Gastrocnemius medialis (tissue), 4 donors: ENCODE results near the gene RPL29. TPM values are rescaled to one million over a fixed set of nuclear protein-coding genes. Genes with fewer than 3 reads are reported as not detected.
"Not testable (repeated sequence)": the region's sequence is repeated elsewhere in the genome, so short reads cannot be mapped to it uniquely, and the experiment has no call there.

ENCODE experiments used
- ATAC-seq, 2 donors: fragments of 150-250 bp; one replicate each; pipeline ENCODE4 v1.9.1; 2016
- DNase-seq, 2 donors: peaks; one replicate each; pipeline ENCODE4 v3.0.0-alpha.2; 2019
- H3K27ac ChIP-seq, 4 donors: fragments of 200-600 bp; sonication (generic); 1 replicate in 1 of 4; 2 replicates in 3 of 4; pipeline ENCODE4 v1.5.1; 2016 to 2018; ENCODE audit warnings: mild to moderate bottlenecking in 2 of 4, moderate library complexity in 1 of 4
- H3K27me3 ChIP-seq, 3 donors: fragments of 200-600 bp; sonication (generic) in 2 of 3; 1 replicate in 1 of 3; 2 replicates in 2 of 3; pipeline versions ENCODE4 v1.5.1 to v1.6.0; 2016 to 2019; ENCODE audit warnings: mild to moderate bottlenecking in 1 of 3, moderate library complexity in 1 of 3
- H3K36me3 ChIP-seq, 2 donors: fragments of 200-600 bp; sonication (generic) in 1 of 2; one replicate each; pipeline ENCODE4 v1.5.1; 2017 to 2018
- H3K4me1 ChIP-seq, 2 donors: fragments of 200-600 bp; sonication (generic) in 1 of 2; one replicate each; pipeline ENCODE4 v1.5.1; 2016 to 2017; ENCODE audit warnings: mild to moderate bottlenecking in 2 of 2
- H3K4me3 ChIP-seq, 4 donors: fragments of 200-600 bp; sonication (generic) in 3 of 4; 1 replicate in 1 of 4; 2 replicates in 3 of 4; pipeline ENCODE4 v1.5.1; 2016 to 2019; ENCODE audit warnings: mild to moderate bottlenecking in 2 of 4
- H3K9me3 ChIP-seq, 3 donors: fragments of 200-600 bp; sonication (generic) in 2 of 3; 1 replicate in 1 of 3; 2 replicates in 2 of 3; pipeline ENCODE4 v1.5.1; 2016 to 2019
- POLR2A ChIP-seq, 2 donors: fragments of 450-650 bp; IDR thresholded peaks; one replicate each; pipeline ENCODE4 v1.6.1; 2017; ENCODE audit warnings: antibody characterized with exemption in 2 of 2, mild to moderate bottlenecking in 2 of 2, moderate library complexity in 2 of 2
- in situ Hi-C, 4 donors: fragments of 200-750 bp; cut with MboI; loops; one replicate each; pipeline versions ENCODE4 v1.15.0 to v1.8.0; 2017; ENCODE audit warnings: low sequenced_read_pairs in 4 of 4
- intact Hi-C: fragments of 100-400 bp; cut with DNase I; formaldehyde crosslinking; loops from one replicate; pipeline ENCODE4 v1.15.1; 2023; ENCODE audit warnings: low total_unique reads
- total RNA-seq, 4 donors: library from RNA; depleted of rRNA; stranded (reverse); fragments of >200 nt; gene quantifications; one replicate each; pipeline versions ENCODE4 v1.1.0 to v1.2.3, GENCODE V29; 2016
- TF ChIP-seq, protein P1 (sequence below), 5 experiments: fragments of 450-650 bp in 3 of 5; fragments of 200-600 bp in 2 of 5; sonication (generic) in 2 of 5; IDR thresholded peaks in 4 of 5; conservative IDR thresholded peaks in 1 of 5; 1 replicate in 4 of 5; 2 replicates in 1 of 5; pipeline ENCODE4 v1.5.1; 2016 to 2019; ENCODE audit warnings: antibody characterized with exemption in 5 of 5, mild to moderate bottlenecking in 3 of 5, moderate library complexity in 3 of 5

RPL29 gene
- total RNA-seq, 4 donors from 2014 or later, result 1,885 to 2,483 (median 2,154) TPM

DNA sequence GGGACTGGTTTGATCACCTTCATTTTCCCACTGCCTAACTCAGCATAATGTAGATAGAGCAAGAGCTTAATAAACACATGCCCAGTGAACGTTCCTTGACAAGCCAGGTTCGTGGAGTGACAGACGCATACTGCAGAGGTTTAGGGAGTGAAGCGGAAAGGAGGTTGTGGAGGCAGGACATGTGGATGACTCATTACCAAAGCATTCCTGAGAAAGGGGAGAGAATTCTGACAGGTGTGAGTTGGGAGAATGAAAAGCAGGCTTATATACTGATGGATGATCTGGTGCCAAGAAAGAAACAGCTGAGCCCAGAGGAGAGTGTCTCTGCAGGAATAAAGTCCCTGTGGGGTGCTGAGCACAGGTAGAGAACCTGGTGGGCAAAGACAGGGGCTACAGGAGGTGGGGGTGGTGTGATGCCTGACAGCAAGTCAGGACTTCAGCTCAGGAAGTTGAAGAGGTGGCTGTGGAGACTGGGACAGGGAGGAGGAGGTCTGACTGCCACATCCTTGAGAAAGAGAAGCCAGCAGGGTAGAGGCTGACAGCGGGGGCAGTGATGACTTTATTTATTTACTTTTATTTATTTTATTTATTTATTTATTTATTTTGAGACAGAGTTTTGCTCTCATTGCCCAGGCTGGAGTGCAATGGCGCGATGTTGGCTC lies 2.4 kb upstream of the RPL29 start:
- TF ChIP-seq, protein P1, sequence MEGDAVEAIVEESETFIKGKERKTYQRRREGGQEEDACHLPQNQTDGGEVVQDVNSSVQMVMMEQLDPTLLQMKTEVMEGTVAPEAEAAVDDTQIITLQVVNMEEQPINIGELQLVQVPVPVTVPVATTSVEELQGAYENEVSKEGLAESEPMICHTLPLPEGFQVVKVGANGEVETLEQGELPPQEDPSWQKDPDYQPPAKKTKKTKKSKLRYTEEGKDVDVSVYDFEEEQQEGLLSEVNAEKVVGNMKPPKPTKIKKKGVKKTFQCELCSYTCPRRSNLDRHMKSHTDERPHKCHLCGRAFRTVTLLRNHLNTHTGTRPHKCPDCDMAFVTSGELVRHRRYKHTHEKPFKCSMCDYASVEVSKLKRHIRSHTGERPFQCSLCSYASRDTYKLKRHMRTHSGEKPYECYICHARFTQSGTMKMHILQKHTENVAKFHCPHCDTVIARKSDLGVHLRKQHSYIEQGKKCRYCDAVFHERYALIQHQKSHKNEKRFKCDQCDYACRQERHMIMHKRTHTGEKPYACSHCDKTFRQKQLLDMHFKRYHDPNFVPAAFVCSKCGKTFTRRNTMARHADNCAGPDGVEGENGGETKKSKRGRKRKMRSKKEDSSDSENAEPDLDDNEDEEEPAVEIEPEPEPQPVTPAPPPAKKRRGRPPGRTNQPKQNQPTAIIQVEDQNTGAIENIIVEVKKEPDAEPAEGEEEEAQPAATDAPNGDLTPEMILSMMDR (IDR thresholded peaks at IDR 0.05 in 4 of 5, conservative IDR thresholded peaks at IDR 0.05 in 1 of 5), result no peak
- TF ChIP-seq POLR2A (IDR thresholded peaks at IDR 0.05), result no peak
- peaks cover 0 to 18% of the 10 kb centered on the region in 2 donors for H3K36me3 ChIP-seq
- intact Hi-C loops, result loop anchor here (5.0 kb wide), 1 partner anchor 74 kb away; no protein-coding TSS in a partner anchor
- DNase-seq (no peak), ATAC-seq (no peak)
- no peak overlapping the region for H3K27ac ChIP-seq
- in situ Hi-C loops, result loop anchor here in 2 of 4 donors (10.0 kb wide), 1 partner anchor 53 kb away; the partner anchor contains the start of genes PARP3 (in 2 of the 2) and RRP9 (in 2 of the 2)
- H3K27me3 ChIP-seq, result no peaks in the 10 kb centered on the region
- H3K4me1 ChIP-seq, result peaks cover 20% of the 10 kb centered on the region in 2 donors
- H3K9me3 ChIP-seq, result no peaks in the 10 kb centered on the region
- no peak overlapping the region for H3K4me3 ChIP-seq

DNA sequence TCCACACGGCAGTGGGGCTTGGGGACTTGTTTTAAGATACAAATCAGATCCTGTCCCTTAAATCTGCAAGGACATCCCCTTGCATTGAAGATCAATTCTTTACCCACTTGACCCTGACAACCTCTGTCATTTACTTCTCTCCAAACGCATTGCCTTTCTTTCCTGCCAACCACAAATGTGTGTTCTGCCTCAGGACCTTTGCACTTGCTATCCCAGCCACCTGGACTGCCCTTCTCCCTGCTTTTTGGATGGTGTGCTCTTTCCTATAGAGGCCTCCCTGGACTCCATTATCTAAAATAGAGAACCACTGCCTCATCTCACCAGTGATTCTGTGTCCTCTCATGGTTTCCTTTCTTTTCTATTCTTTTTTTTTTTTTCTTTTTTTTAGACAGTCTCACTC lies 1.5 kb upstream of the RPL29 start:
- in situ Hi-C loops (loop anchor here in 2 of 4 donors (10.0 kb wide), 1 partner anchor 52 kb away; the partner anchor contains the start of genes PARP3 (in 2 of the 2) and RRP9 (in 2 of the 2)), intact Hi-C loops (loop anchor here (5.0 kb wide), 1 partner anchor 75 kb away; no protein-coding TSS in a partner anchor)
- Histone ChIP-seq H3K36me3 (peaks cover 0 to 24% of the 10 kb centered on the region in 2 donors), H3K4me1 (peaks cover 20 to 26% of the 10 kb centered on the region in 2 donors), H3K27ac (no peak overlapping the region), H3K27me3 (no peaks in the 10 kb centered on the region), H3K4me3 (no peak overlapping the region), H3K9me3 (no peaks in the 10 kb centered on the region)
- TF ChIP-seq, protein P1 (IDR thresholded peaks at IDR 0.05 in 4 of 5, conservative IDR thresholded peaks at IDR 0.05 in 1 of 5), result no peak
- no peak for TF ChIP-seq POLR2A (IDR thresholded peaks at IDR 0.05)
- ATAC-seq, result no peak
- no peak for DNase-seq

DNA sequence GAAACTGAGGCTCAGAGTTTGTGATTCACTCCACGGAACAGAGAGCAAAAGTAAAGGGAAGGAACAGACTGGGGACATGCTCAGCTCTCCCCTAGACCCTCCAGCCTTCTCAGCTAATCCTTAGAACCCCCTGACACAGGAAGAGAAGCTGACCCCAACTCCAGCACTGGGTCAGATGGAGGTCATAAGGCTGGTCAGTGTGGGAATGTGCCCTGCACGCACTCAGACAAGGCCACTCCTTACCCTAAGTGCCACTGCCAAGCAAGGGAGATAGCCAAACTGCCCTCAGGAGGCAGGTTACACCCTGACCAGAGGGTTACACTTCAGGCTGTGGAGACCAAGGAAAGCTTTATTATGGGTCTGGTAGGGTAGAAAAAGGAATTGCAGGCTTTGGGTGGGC lies 1.2 kb downstream of the RPL29 start:
- TF ChIP-seq, protein P1 (IDR thresholded peaks at IDR 0.05 in 4 of 5, conservative IDR thresholded peaks at IDR 0.05 in 1 of 5), result no peak
- TF ChIP-seq POLR2A (IDR thresholded peaks at IDR 0.05), result no peak
- no peaks in the 10 kb centered on the region for H3K9me3 ChIP-seq
- peaks cover 0 to 31% of the 10 kb centered on the region in 2 donors for H3K36me3 ChIP-seq
- in situ Hi-C loops, result loop anchor here in 2 of 4 donors (10.0 kb wide), 1 partner anchor 50 kb away; the partner anchor contains the start of genes PARP3 (in 2 of the 2) and RRP9 (in 2 of the 2)
- H3K27ac ChIP-seq, result peak overlapping the region; percentile 84 to 89 (median 88)
- ATAC-seq (no peak), DNase-seq (no peak)
- peaks cover 14 to 26% of the 10 kb centered on the region in 2 donors for H3K4me1 ChIP-seq
- peak overlapping the region; percentile 80 to 91 (median 87) for H3K4me3 ChIP-seq
- intact Hi-C loops, result no loop called here
- no peaks in the 10 kb centered on the region for H3K27me3 ChIP-seq

DNA sequence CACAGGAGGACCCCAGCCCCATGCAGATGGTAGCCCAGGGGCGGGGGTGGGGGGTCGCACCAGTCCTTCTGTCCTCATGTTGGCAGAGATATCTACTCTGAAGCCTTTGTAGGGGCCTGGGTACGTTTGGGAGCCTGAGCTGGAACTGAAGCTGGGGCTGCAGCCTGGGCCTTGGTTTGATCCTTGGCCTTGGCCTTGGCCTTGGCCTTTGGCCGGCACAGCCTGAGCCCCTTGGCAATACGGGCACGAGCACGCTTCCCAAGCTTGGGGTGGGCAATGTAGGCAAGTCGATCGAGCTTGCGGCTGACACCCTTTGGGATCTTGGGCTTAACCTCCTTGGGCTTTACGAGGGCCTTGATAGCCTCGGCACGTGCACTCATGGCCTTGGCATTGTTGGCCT lies 2.0 kb downstream of the RPL29 start:
- DNase-seq, result not testable (repeated sequence)

More for the DNA sequence above, 2.0 kb downstream of the RPL29 start:
- Histone ChIP-seq H3K4me1 (peaks cover 14 to 26% of the 10 kb centered on the region in 2 donors), H3K27ac (peak overlapping the region in 2 of 4 donors; percentile 18 to 22), H3K36me3 (peaks cover 0 to 31% of the 10 kb centered on the region in 2 donors)
- H3K4me3 ChIP-seq, ATAC-seq, H3K9me3 ChIP-seq, H3K27me3 ChIP-seq, intact Hi-C loops: not testable (repeated sequence)
- in situ Hi-C loops, result loop anchor here in 2 of 4 donors (10.0 kb wide), 1 partner anchor 49 kb away; the partner anchor contains the start of genes PARP3 (in 2 of the 2) and RRP9 (in 2 of the 2)
